ENCODE results near the gene WDFY2.

DNA sequence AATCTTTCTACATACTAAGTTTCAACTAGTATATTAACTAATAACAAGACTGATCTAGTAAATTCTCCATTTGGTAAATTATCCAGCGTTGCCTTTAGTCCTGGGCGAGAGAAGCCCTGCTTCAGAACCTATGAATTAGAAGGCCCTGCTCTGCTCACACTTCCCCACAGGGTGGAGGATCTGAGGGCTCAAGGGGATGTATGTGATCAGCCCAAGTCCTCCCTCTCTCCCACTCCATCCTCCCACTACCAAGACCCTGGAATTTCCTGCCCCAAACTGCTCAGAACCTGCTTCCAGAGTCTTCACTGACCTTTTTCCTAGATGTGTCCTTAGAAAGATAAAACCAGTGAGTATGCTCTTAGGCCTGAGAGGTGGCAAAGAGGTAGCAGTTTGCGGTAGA is 91.6 kb downstream of the WDFY2 start:
- TF ChIP-seq, protein P1, sequence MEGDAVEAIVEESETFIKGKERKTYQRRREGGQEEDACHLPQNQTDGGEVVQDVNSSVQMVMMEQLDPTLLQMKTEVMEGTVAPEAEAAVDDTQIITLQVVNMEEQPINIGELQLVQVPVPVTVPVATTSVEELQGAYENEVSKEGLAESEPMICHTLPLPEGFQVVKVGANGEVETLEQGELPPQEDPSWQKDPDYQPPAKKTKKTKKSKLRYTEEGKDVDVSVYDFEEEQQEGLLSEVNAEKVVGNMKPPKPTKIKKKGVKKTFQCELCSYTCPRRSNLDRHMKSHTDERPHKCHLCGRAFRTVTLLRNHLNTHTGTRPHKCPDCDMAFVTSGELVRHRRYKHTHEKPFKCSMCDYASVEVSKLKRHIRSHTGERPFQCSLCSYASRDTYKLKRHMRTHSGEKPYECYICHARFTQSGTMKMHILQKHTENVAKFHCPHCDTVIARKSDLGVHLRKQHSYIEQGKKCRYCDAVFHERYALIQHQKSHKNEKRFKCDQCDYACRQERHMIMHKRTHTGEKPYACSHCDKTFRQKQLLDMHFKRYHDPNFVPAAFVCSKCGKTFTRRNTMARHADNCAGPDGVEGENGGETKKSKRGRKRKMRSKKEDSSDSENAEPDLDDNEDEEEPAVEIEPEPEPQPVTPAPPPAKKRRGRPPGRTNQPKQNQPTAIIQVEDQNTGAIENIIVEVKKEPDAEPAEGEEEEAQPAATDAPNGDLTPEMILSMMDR (IDR thresholded peaks at IDR 0.05): no peak
- no peak for TF ChIP-seq POLR2A (IDR thresholded peaks at IDR 0.05)

All from body of pancreas (tissue), 4 donors.